ENCODE measurements around the gene TP53BP2.

Gene TP53BP2

DNA sequence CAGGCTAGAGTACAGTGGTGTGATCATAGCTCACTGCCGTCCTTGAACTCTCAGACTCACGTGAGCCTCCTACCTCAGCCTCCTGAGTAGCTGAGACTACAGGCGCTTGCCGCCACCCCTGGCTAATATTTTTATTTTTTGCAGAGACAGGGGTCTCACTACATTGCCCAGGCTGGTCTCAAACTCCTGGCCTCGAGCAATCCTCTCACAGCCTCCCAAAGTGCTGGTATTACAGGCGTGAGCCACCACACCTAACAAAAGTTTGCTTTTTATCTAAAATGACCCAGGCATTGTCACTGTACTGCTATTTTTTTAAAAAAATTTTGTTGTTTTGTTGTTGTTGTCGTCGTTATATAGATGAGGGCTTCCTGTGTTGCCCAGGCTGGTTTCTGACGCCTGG lies 87.0 kb downstream of the TP53BP2 start:
- Histone ChIP-seq H3K4me3 (ENCODE audit: low read depth in 1 of 2, low read length in 2 of 2) (no peak overlapping the region), H3K27me3 (ENCODE audit: insufficient read depth, low read length, poor library complexity) (peaks cover 8% of the 10 kb centered on the region), H3K36me3 (ENCODE audit: insufficient read depth, low read length) (no peaks in the 10 kb centered on the region), H3K9me3 (ENCODE audit: insufficient read depth, low read length, severe bottlenecking) (no peaks in the 10 kb centered on the region), H3K4me2 (ENCODE audit: insufficient read depth, low read length) (no peak overlapping the region), H4K20me1 (ENCODE audit: insufficient read depth, low read length) (no peaks in the 10 kb centered on the region), H3K79me2 (ENCODE audit: insufficient read depth, low read length) (no peaks in the 10 kb centered on the region), H3K4me1 (ENCODE audit: insufficient read depth, low read length) (no peaks in the 10 kb centered on the region), H3K27ac (ENCODE audit: low read length) (no peak overlapping the region), H3K9ac (ENCODE audit: low read depth, low read length) (no peak overlapping the region), H2AFZ (ENCODE audit: low read depth, low read length) (no peak overlapping the region)
- ATAC-seq (ENCODE audit: insufficient read depth, low read depth) (no peak), DNase-seq (no peak)
- TF ChIP-seq, protein P1, sequence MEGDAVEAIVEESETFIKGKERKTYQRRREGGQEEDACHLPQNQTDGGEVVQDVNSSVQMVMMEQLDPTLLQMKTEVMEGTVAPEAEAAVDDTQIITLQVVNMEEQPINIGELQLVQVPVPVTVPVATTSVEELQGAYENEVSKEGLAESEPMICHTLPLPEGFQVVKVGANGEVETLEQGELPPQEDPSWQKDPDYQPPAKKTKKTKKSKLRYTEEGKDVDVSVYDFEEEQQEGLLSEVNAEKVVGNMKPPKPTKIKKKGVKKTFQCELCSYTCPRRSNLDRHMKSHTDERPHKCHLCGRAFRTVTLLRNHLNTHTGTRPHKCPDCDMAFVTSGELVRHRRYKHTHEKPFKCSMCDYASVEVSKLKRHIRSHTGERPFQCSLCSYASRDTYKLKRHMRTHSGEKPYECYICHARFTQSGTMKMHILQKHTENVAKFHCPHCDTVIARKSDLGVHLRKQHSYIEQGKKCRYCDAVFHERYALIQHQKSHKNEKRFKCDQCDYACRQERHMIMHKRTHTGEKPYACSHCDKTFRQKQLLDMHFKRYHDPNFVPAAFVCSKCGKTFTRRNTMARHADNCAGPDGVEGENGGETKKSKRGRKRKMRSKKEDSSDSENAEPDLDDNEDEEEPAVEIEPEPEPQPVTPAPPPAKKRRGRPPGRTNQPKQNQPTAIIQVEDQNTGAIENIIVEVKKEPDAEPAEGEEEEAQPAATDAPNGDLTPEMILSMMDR (IDR thresholded peaks at IDR 0.05; ENCODE audit: borderline replicate concordance, extremely low read depth, low read length, poor library complexity, severe bottlenecking) = no peak
- no peak for TF ChIP-seq EZH2 (IDR thresholded peaks at IDR 0.05; ENCODE audit: borderline replicate concordance, low read depth, low read length, severe bottlenecking)

GRCh38 chr1:223756806-223757700 lies 88.7 kb downstream of the TP53BP2 start:
- H4K20me1 ChIP-seq (ENCODE audit: insufficient read depth, low read length) = no peaks in the 10 kb centered on the region
- no peaks in the 10 kb centered on the region for H3K4me1 ChIP-seq (ENCODE audit: insufficient read depth, low read length)
- no peak for ATAC-seq (ENCODE audit: insufficient read depth, low read depth)
- no peak overlapping the region for H3K27ac ChIP-seq (ENCODE audit: low read length)
- H3K79me2 ChIP-seq (ENCODE audit: insufficient read depth, low read length) = no peaks in the 10 kb centered on the region
- no peak overlapping the region for H3K4me2 ChIP-seq (ENCODE audit: insufficient read depth, low read length)
- TF ChIP-seq, protein P1 (IDR thresholded peaks at IDR 0.05; ENCODE audit: borderline replicate concordance, extremely low read depth, low read length, poor library complexity, severe bottlenecking) = no peak
- TF ChIP-seq EZH2 (IDR thresholded peaks at IDR 0.05; ENCODE audit: borderline replicate concordance, low read depth, low read length, severe bottlenecking) = no peak
- H3K9me3 ChIP-seq (ENCODE audit: insufficient read depth, low read length, severe bottlenecking) = no peaks in the 10 kb centered on the region
- DNase-seq = no peak
- H3K36me3 ChIP-seq (ENCODE audit: insufficient read depth, low read length) = no peaks in the 10 kb centered on the region
- H3K27me3 ChIP-seq (ENCODE audit: insufficient read depth, low read length, poor library complexity) = peaks cover 5% of the 10 kb centered on the region
- H3K9ac ChIP-seq (ENCODE audit: low read depth, low read length) = no peak overlapping the region
- H3K4me3 ChIP-seq (ENCODE audit: low read depth in 1 of 2, low read length in 2 of 2) = no peak overlapping the region
- H2AFZ ChIP-seq (ENCODE audit: low read depth, low read length) = no peak overlapping the region

DNA sequence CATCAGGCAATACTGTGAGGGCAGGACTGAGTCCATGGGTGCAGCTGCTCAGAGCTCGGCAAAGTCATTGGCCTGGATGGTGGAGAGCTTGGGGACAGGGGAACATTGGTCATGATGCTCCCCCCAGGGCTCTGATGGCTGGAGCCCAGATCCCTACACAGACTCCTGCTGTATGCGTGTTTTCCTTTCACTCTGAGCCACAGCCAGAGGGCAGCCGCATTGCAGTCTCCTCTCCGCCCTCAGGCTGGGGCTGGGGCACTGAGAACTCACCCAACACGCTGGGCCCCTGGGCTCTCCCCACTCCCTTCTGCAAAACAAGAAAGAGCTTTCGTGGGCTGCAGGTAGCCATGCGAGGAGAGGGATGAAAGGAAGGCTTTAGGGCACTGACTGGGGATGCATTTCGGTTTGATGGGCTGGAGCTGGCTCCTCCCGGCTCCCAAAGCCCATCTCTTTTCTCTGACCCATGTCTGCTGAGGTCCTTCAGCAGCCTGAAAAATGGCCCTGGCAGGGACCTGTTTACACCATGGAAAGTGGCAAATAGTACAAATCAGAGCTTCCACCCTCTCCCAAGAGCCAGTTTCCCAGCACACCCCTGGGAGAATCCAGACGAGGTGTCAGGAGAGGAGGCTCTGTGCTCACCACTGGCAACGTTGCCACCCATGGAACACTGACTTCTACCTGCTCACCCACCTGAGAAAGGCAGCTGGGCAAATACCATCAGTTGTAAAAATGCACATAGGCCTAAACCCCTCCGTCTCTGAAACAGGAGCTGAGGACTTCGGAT lies 89.6 kb downstream of the TP53BP2 start:
- Histone ChIP-seq H3K9ac (ENCODE audit: low read depth, low read length) (no peak overlapping the region), H4K20me1 (ENCODE audit: insufficient read depth, low read length) (no peaks in the 10 kb centered on the region), H3K4me2 (ENCODE audit: insufficient read depth, low read length) (no peak overlapping the region), H3K36me3 (ENCODE audit: insufficient read depth, low read length) (no peaks in the 10 kb centered on the region), H3K9me3 (ENCODE audit: insufficient read depth, low read length, severe bottlenecking) (no peaks in the 10 kb centered on the region), H3K4me1 (ENCODE audit: insufficient read depth, low read length) (no peaks in the 10 kb centered on the region), H3K27ac (ENCODE audit: low read length) (no peak overlapping the region), H3K4me3 (ENCODE audit: low read depth in 1 of 2, low read length in 2 of 2) (no peak overlapping the region), H3K27me3 (ENCODE audit: insufficient read depth, low read length, poor library complexity) (peaks cover 3% of the 10 kb centered on the region), H3K79me2 (ENCODE audit: insufficient read depth, low read length) (no peaks in the 10 kb centered on the region), H2AFZ (ENCODE audit: low read depth, low read length) (no peak overlapping the region)
- DNase-seq (no peak), ATAC-seq (ENCODE audit: insufficient read depth, low read depth) (no peak)
- TF ChIP-seq, protein P1 (IDR thresholded peaks at IDR 0.05; ENCODE audit: borderline replicate concordance, extremely low read depth, low read length, poor library complexity, severe bottlenecking) = no peak
- TF ChIP-seq EZH2 (IDR thresholded peaks at IDR 0.05; ENCODE audit: borderline replicate concordance, low read depth, low read length, severe bottlenecking) = no peak
